HAP-1 (cell line): ENCODE results near the gene OSBPL2.

Experiments used
- DNase-seq, 2 experiments: peaks; one replicate each; pipeline ENCODE4 v3.0.0-alpha.2; 2016 to 2020; ENCODE audit warnings: low spot score in 2 of 2
- H3K27me3 ChIP-seq: fragments of 250-450 bp; sonication (Bioruptor Pico); 2 replicates; pipeline ENCODE4 v1.5.1; 2020; ENCODE audit warnings: low read depth, mild to moderate bottlenecking, moderate library complexity
- H3K36me3 ChIP-seq: fragments of 250-450 bp; sonication (Bioruptor Pico); replicated peaks from 2 replicates; pipeline ENCODE4 v1.5.1; 2020; ENCODE audit warnings: mild to moderate bottlenecking
- H3K4me1 ChIP-seq: fragments of 250-450 bp; sonication (Bioruptor Pico); 2 replicates; pipeline ENCODE4 v1.5.1; 2020; ENCODE audit warnings: mild to moderate bottlenecking
- H3K4me3 ChIP-seq: fragments of 250-450 bp; sonication (Bioruptor Pico); 2 replicates; pipeline ENCODE4 v1.5.1; 2020; ENCODE audit warnings: mild to moderate bottlenecking, moderate library complexity
- H3K9me3 ChIP-seq: fragments of 250-450 bp; sonication (Bioruptor Pico); 2 replicates; pipeline ENCODE4 v1.5.1; 2020; ENCODE audit warnings: mild to moderate bottlenecking, moderate library complexity
- in situ Hi-C: fragments of 300-500 bp; cut with MboI; formaldehyde crosslinking; loops from 3 replicates; pipeline ENCODE4 v1.14.3; 2020; ENCODE audit warnings: low sequenced_read_pairs, inconsistent platforms, mixed read lengths

Gene OSBPL2

GRCh38 chr20:62274332-62274950, 36.1 kb downstream of the OSBPL2 start:
- peaks cover 13% of the 10 kb centered on the region for H3K36me3 ChIP-seq
- DNase-seq, result no peak

GRCh38 chr20:62275219-62275618, 36.9 kb downstream of the OSBPL2 start:
- in situ Hi-C loops, result no loop called here
- Histone ChIP-seq H3K27me3 (no peaks in the 10 kb centered on the region), H3K4me3 (no peak overlapping the region), H3K36me3 (peaks cover 18% of the 10 kb centered on the region), H3K9me3 (no peaks in the 10 kb centered on the region), H3K4me1 (no peaks in the 10 kb centered on the region)
- no peak for DNase-seq

More at GRCh38 chr20:62274332-62274950, 36.1 kb downstream of the OSBPL2 start:
- no peak overlapping the region for H3K4me3 ChIP-seq
- H3K9me3 ChIP-seq, result no peaks in the 10 kb centered on the region
- no peaks in the 10 kb centered on the region for H3K4me1 ChIP-seq
- in situ Hi-C loops, result no loop called here
- no peaks in the 10 kb centered on the region for H3K27me3 ChIP-seq

GRCh38 chr20:62276439-62276838, 38.1 kb downstream of the OSBPL2 start:
- Histone ChIP-seq H3K36me3 (peaks cover 30% of the 10 kb centered on the region), H3K4me3 (no peak overlapping the region), H3K9me3 (no peaks in the 10 kb centered on the region), H3K4me1 (no peaks in the 10 kb centered on the region), H3K27me3 (no peaks in the 10 kb centered on the region)
- DNase-seq, result no peak
- in situ Hi-C loops, result no loop called here

- Histone ChIP-seq H3K4me3 (no peak overlapping the region), H3K36me3 (peaks cover 36% of the 10 kb centered on the region), H3K27me3 (no peaks in the 10 kb centered on the region), H3K4me1 (no peaks in the 10 kb centered on the region), H3K9me3 (no peaks in the 10 kb centered on the region)
- in situ Hi-C loops, result no loop called here
- no peak for DNase-seq
Measured at GRCh38 chr20:62277253-62277652, 38.9 kb downstream of the OSBPL2 start.

- no peaks in the 10 kb centered on the region for H3K9me3 ChIP-seq
- H3K36me3 ChIP-seq, result peaks cover 34% of the 10 kb centered on the region
- no peak for DNase-seq
- no peaks in the 10 kb centered on the region for H3K27me3 ChIP-seq
- H3K4me1 ChIP-seq, result no peaks in the 10 kb centered on the region
- no peak overlapping the region for H3K4me3 ChIP-seq
- in situ Hi-C loops, result no loop called here
Measured at GRCh38 chr20:62280303-62280702, 42.0 kb downstream of the OSBPL2 start.

GRCh38 chr20:62281161-62281933, 43.0 kb downstream of the OSBPL2 start:
- Histone ChIP-seq H3K4me3 (no peak overlapping the region), H3K4me1 (no peaks in the 10 kb centered on the region), H3K36me3 (peaks cover 34% of the 10 kb centered on the region), H3K27me3 (no peaks in the 10 kb centered on the region), H3K9me3 (no peaks in the 10 kb centered on the region)
- in situ Hi-C loops, result no loop called here
- no peak for DNase-seq

GRCh38 chr20:62282103-62282502, 43.8 kb downstream of the OSBPL2 start:
- Histone ChIP-seq H3K4me1 (no peaks in the 10 kb centered on the region), H3K9me3 (no peaks in the 10 kb centered on the region), H3K27me3 (no peaks in the 10 kb centered on the region), H3K36me3 (peaks cover 34% of the 10 kb centered on the region), H3K4me3 (no peak overlapping the region)
- in situ Hi-C loops, result no loop called here
- no peak for DNase-seq

- H3K9me3 ChIP-seq, result no peaks in the 10 kb centered on the region
- H3K36me3 ChIP-seq, result peaks cover 34% of the 10 kb centered on the region
- no peaks in the 10 kb centered on the region for H3K4me1 ChIP-seq
- DNase-seq, result no peak
- H3K4me3 ChIP-seq, result no peak overlapping the region
- in situ Hi-C loops, result no loop called here
- H3K27me3 ChIP-seq, result no peaks in the 10 kb centered on the region
Measured at GRCh38 chr20:62282877-62283503, 44.7 kb downstream of the OSBPL2 start.

GRCh38 chr20:62284448-62284847, 46.1 kb downstream of the OSBPL2 start:
- Histone ChIP-seq H3K9me3 (no peaks in the 10 kb centered on the region), H3K36me3 (peaks cover 29% of the 10 kb centered on the region), H3K27me3 (no peaks in the 10 kb centered on the region), H3K4me3 (no peak overlapping the region), H3K4me1 (no peaks in the 10 kb centered on the region)
- no peak for DNase-seq
- in situ Hi-C loops, result no loop called here

- H3K36me3 ChIP-seq, result peaks cover 24% of the 10 kb centered on the region
- no peaks in the 10 kb centered on the region for H3K9me3 ChIP-seq
- in situ Hi-C loops, result no loop called here
- no peaks in the 10 kb centered on the region for H3K27me3 ChIP-seq
- no peak overlapping the region for H3K4me3 ChIP-seq
- no peaks in the 10 kb centered on the region for H3K4me1 ChIP-seq
- DNase-seq, result no peak
Measured at GRCh38 chr20:62285151-62285550, 46.8 kb downstream of the OSBPL2 start.

- Histone ChIP-seq H3K4me3 (no peak overlapping the region), H3K9me3 (no peaks in the 10 kb centered on the region), H3K4me1 (no peaks in the 10 kb centered on the region), H3K36me3 (peaks cover 20% of the 10 kb centered on the region), H3K27me3 (no peaks in the 10 kb centered on the region)
- in situ Hi-C loops, result no loop called here
- DNase-seq, result no peak
Measured at GRCh38 chr20:62285722-62286121, 47.4 kb downstream of the OSBPL2 start.

GRCh38 chr20:62286493-62287064, 48.3 kb downstream of the OSBPL2 start:
- Histone ChIP-seq H3K4me3 (no peak overlapping the region), H3K9me3 (no peaks in the 10 kb centered on the region), H3K36me3 (peaks cover 11% of the 10 kb centered on the region), H3K4me1 (no peaks in the 10 kb centered on the region), H3K27me3 (no peaks in the 10 kb centered on the region)
- no peak for DNase-seq
- in situ Hi-C loops, result no loop called here

GRCh38 chr20:62287129-62287528, 48.8 kb downstream of the OSBPL2 start:
- Histone ChIP-seq H3K36me3 (peaks cover 11% of the 10 kb centered on the region), H3K9me3 (no peaks in the 10 kb centered on the region)
- in situ Hi-C loops, result no loop called here

More at GRCh38 chr20:62287129-62287528, 48.8 kb downstream of the OSBPL2 start:
- DNase-seq, result no peak
- Histone ChIP-seq H3K4me1 (no peaks in the 10 kb centered on the region), H3K4me3 (no peak overlapping the region), H3K27me3 (no peaks in the 10 kb centered on the region)
